ENCODE results near the gene OR5C1.
"Not testable (repeated sequence)": the region's sequence is repeated elsewhere in the genome, so short reads cannot be mapped to it uniquely, and the experiment has no call there.

Gene OR5C1

GRCh38 chr9:122810306-122810946 is 21.7 kb downstream of the OR5C1 start:
- peak; percentile 64 for DNase-seq (ENCODE audit: low read depth, low spot score)

- no peak for DNase-seq (ENCODE audit: low read depth, low spot score)
Measured at GRCh38 chr9:122812736-122813135, 24.0 kb downstream of the OR5C1 start.

GRCh38 chr9:122814545-122814944 is 25.8 kb downstream of the OR5C1 start:
- no peak for DNase-seq (ENCODE audit: low read depth, low spot score)

- no peak for DNase-seq (ENCODE audit: low read depth, low spot score)
Measured at GRCh38 chr9:122815544-122815943, 26.8 kb downstream of the OR5C1 start.

GRCh38 chr9:122816163-122816867 is 27.6 kb downstream of the OR5C1 start:
- DNase-seq (ENCODE audit: low read depth, low spot score): no peak

GRCh38 chr9:122819326-122819725 is 30.6 kb downstream of the OR5C1 start:
- DNase-seq (ENCODE audit: low read depth, low spot score): no peak

GRCh38 chr9:122819791-122820489 is 31.2 kb downstream of the OR5C1 start:
- no peak for DNase-seq (ENCODE audit: low read depth, low spot score)

GRCh38 chr9:122820490-122820845 is 31.7 kb downstream of the OR5C1 start:
- no peak for DNase-seq (ENCODE audit: low read depth, low spot score)

GRCh38 chr9:122821278-122821943 is 32.7 kb downstream of the OR5C1 start:
- DNase-seq (ENCODE audit: low read depth, low spot score): no peak

GRCh38 chr9:122822056-122822455 is 33.3 kb downstream of the OR5C1 start:
- no peak for DNase-seq (ENCODE audit: low read depth, low spot score)

- DNase-seq (ENCODE audit: low read depth, low spot score): no peak
Measured at GRCh38 chr9:122822938-122823337, 34.2 kb downstream of the OR5C1 start.

GRCh38 chr9:122827761-122828093 is 39.0 kb downstream of the OR5C1 start:
- no peak for DNase-seq (ENCODE audit: low read depth, low spot score)

GRCh38 chr9:122828965-122829284 is 40.2 kb downstream of the OR5C1 start:
- not testable (repeated sequence) for DNase-seq (ENCODE audit: low read depth, low spot score)

- DNase-seq (ENCODE audit: low read depth, low spot score): no peak
Measured at GRCh38 chr9:122832194-122832593, 43.5 kb downstream of the OR5C1 start.

- no peak for DNase-seq (ENCODE audit: low read depth, low spot score)
Measured at GRCh38 chr9:122835313-122835731, 46.6 kb downstream of the OR5C1 start.

GRCh38 chr9:122837266-122837850 is 48.6 kb downstream of the OR5C1 start:
- DNase-seq (ENCODE audit: low read depth, low spot score): no peak

- not testable (repeated sequence) for DNase-seq (ENCODE audit: low read depth, low spot score)
Measured at GRCh38 chr9:122838441-122838840, 49.7 kb downstream of the OR5C1 start.

Measured in activated CD4-positive, CD25-positive, alpha-beta regulatory T cell treated with anti-CD3 and anti-CD28 coated beads, Interleukin-2, amount 50 U/mL, for 16 hours (primary cell).